ENCODE data around the gene IER3.
"Not testable (repeated sequence)": the region's sequence is repeated elsewhere in the genome, so short reads cannot be mapped to it uniquely, and the experiment has no call there.

The IER3 gene

GRCh38 chr6:30767944-30768301, 23.6 kb upstream of the IER3 start:
- no peak for DNase-seq

- no peak for DNase-seq
These were observed 23.0 kb upstream of the IER3 start for GRCh38 chr6:30767158-30767943.

GRCh38 chr6:30766461-30767157, 22.3 kb upstream of the IER3 start:
- DNase-seq: no peak

GRCh38 chr6:30765495-30765894, 21.1 kb upstream of the IER3 start:
- DNase-seq: not testable (repeated sequence)

GRCh38 chr6:30764490-30765043, 20.2 kb upstream of the IER3 start:
- DNase-seq: not testable (repeated sequence)

- no peak for DNase-seq
These were observed 19.5 kb upstream of the IER3 start for GRCh38 chr6:30763618-30764489.

- no peak for DNase-seq
These were observed 18.8 kb upstream of the IER3 start for GRCh38 chr6:30763155-30763617.

GRCh38 chr6:30761791-30762429, 17.6 kb upstream of the IER3 start:
- no peak for DNase-seq

- no peak for DNase-seq
These were observed 16.2 kb upstream of the IER3 start for GRCh38 chr6:30760549-30760948.

- no peak for DNase-seq
These were observed 15.4 kb upstream of the IER3 start for GRCh38 chr6:30759575-30760239.

- DNase-seq: no peak
These were observed 13.0 kb upstream of the IER3 start for GRCh38 chr6:30757261-30757904.

GRCh38 chr6:30756405-30757003, 12.2 kb upstream of the IER3 start:
- DNase-seq: not testable (repeated sequence)

GRCh38 chr6:30754631-30755030, 10.3 kb upstream of the IER3 start:
- no peak for DNase-seq

GRCh38 chr6:30752157-30752927, 8.0 kb upstream of the IER3 start:
- no peak for DNase-seq

GRCh38 chr6:30750379-30750668, 6.0 kb upstream of the IER3 start:
- DNase-seq: no peak

GRCh38 chr6:30749554-30750378, 5.4 kb upstream of the IER3 start:
- no peak for DNase-seq

- DNase-seq: no peak
These were observed 4.6 kb upstream of the IER3 start for GRCh38 chr6:30748851-30749540.

GRCh38 chr6:30747902-30748769, 3.8 kb upstream of the IER3 start:
- DNase-seq: no peak
